ENCODE measurements around the gene AP1M1. TPM values are rescaled to one million over a fixed set of nuclear protein-coding genes. Genes with fewer than 3 reads are reported as not detected.

Gene AP1M1
- total and polyA plus RNA-seq, 2 of the 4 experiments (the other 2 are of a cell fraction), result 85.1 to 99.1 TPM

GRCh38 chr19:16265890-16266585 is 68.3 kb downstream of the AP1M1 start:
- no peak overlapping the region for H2BK20ac ChIP-seq (ENCODE audit: low read depth, low read length)
- H4K91ac ChIP-seq (ENCODE audit: insufficient read depth, low read depth, low read length), result no peak overlapping the region
- intact Hi-C loops (cut with micrococcal nuclease) (no loop called here), in situ Hi-C loops (cut with MboI; ENCODE audit: low sequenced_read_pairs) (no loop called here), dilution Hi-C loops (cut with HindIII; ENCODE audit: low sequenced_read_pairs, unreplicated experiment) (no loop called here)
- peaks cover 43% of the 10 kb centered on the region for H3K27me3 ChIP-seq (ENCODE audit: control insufficient read depth, insufficient read depth, low read length)
- POLR2A ChIA-PET (ENCODE audit: unreplicated experiment), result no interaction called here
- H2AFZ ChIP-seq (replicated peaks; ENCODE audit: low read length, poor library complexity), result peak overlapping the region; percentile 26
- H3K9me3 ChIP-seq (ENCODE audit: control insufficient read depth, insufficient read depth, low read length), result peaks cover 7% of the 10 kb centered on the region
- no peak overlapping the region for H3K14ac ChIP-seq (replicated peaks; ENCODE audit: low read depth, low read length)
- H3K4ac ChIP-seq (ENCODE audit: low read depth, low read length), result no peak overlapping the region
- H3K18ac ChIP-seq (ENCODE audit: low read depth, low read length), result no peak overlapping the region
- no peak overlapping the region for H2BK5ac ChIP-seq (ENCODE audit: low read depth, low read length, poor library complexity, severe bottlenecking)
- H3K27ac ChIP-seq (ENCODE audit: insufficient read depth, low read length), result no peak overlapping the region
- no peak overlapping the region for H2AK9ac ChIP-seq (replicated peaks; ENCODE audit: low read depth, low read length, poor library complexity)
- no peak overlapping the region for H3K4me2 ChIP-seq (ENCODE audit: low read depth, low read length)
- no peak overlapping the region for H3K4me3 ChIP-seq (ENCODE audit: insufficient read depth, low read depth, low read length)
- H3K9me1 ChIP-seq (ENCODE audit: insufficient read depth, low read length), result no peaks in the 10 kb centered on the region
- H4K20me1 ChIP-seq (ENCODE audit: insufficient read depth, low read length), result no peaks in the 10 kb centered on the region
- no peak overlapping the region for H3K9ac ChIP-seq (ENCODE audit: low read depth, low read length)
- no peak overlapping the region for H3K56ac ChIP-seq (ENCODE audit: extremely low read depth, insufficient read depth, low read length)
- H2AK5ac ChIP-seq (ENCODE audit: low read depth, low read length), result no peak overlapping the region
- no peak overlapping the region for H4K8ac ChIP-seq (ENCODE audit: low read depth in 2 of 2, low read length in 2 of 2)
- no peak overlapping the region for H2BK120ac ChIP-seq (ENCODE audit: low read depth, low read length)
- 90% methylated on average over 4 of the region's 14 CpGs; no CpG with 5 or more reads in 1 of the 2 experiments for WGBS, 2 experiments (ENCODE audit: extremely low coverage in 2 of 2, insufficient read length in 1 of 2)
- TF ChIP-seq MAZ (IDR thresholded peaks at IDR 0.05; ENCODE audit: borderline replicate concordance, low read depth, low read length), result no peak
- TF ChIP-seq MXI1 (IDR thresholded peaks at IDR 0.05; ENCODE audit: borderline replicate concordance, low read depth, low read length), result no peak
- no peak for TF ChIP-seq MAFK (IDR thresholded peaks at IDR 0.05; ENCODE audit: low read depth, low read length)
- TF ChIP-seq USF2 (IDR thresholded peaks at IDR 0.05; ENCODE audit: low read depth, low read length), result no peak
- TF ChIP-seq BHLHE40 (IDR thresholded peaks at IDR 0.05; ENCODE audit: low read depth, low read length), result no peak
- no peak for TF ChIP-seq SMC3 (IDR thresholded peaks at IDR 0.05; ENCODE audit: low read depth, low read length)
- no peak for TF ChIP-seq RAD21 (IDR thresholded peaks at IDR 0.05; ENCODE audit: low read length)
- no peak for TF ChIP-seq RFX5 (IDR thresholded peaks at IDR 0.05; ENCODE audit: low read depth, low read length)
- no peak for TF ChIP-seq NFE2L2 (IDR thresholded peaks at IDR 0.05; ENCODE audit: low read depth, low read length)
- TF ChIP-seq POLR2A (IDR thresholded peaks at IDR 0.05; ENCODE audit: low read depth, low read length), result no peak
- no peak for TF ChIP-seq CTCF (conservative IDR thresholded peaks at IDR 0.05; ENCODE audit: low read depth, low read length)
- no peak for TF ChIP-seq ELK1 (IDR thresholded peaks at IDR 0.05; ENCODE audit: borderline replicate concordance, low read depth, low read length)
- no peak for TF ChIP-seq RCOR1 (IDR thresholded peaks at IDR 0.05; ENCODE audit: insufficient replicate concordance, low read length)
- TF ChIP-seq CEBPB (IDR thresholded peaks at IDR 0.05; ENCODE audit: low read depth, low read length), result no peak
- no peak for TF ChIP-seq CHD1 (IDR thresholded peaks at IDR 0.05; ENCODE audit: low read depth, low read length)
- TF ChIP-seq FOS (IDR thresholded peaks at IDR 0.05; ENCODE audit: low read depth, low read length), result no peak
- H2BK15ac ChIP-seq (ENCODE audit: low read depth, low read length), result no peak overlapping the region
- H4K5ac ChIP-seq (ENCODE audit: low read depth, low read length), result no peak overlapping the region
- H3K79me1 ChIP-seq (ENCODE audit: low read depth in 1 of 2, low read length in 2 of 2), result no peaks in the 10 kb centered on the region
- DNase-seq (no peak), ATAC-seq (ENCODE audit: low read depth) (no peak)
- no peaks in the 10 kb centered on the region for H3K36me3 ChIP-seq (ENCODE audit: control insufficient read depth, insufficient read depth, low read length)
- H3K23ac ChIP-seq (ENCODE audit: low read depth, low read length), result no peak overlapping the region
- CTCF ChIA-PET, result no interaction called here
- no peaks in the 10 kb centered on the region for H3K4me1 ChIP-seq (ENCODE audit: control insufficient read depth, insufficient read depth, low read length)
- no TSS peak for BruUV-seq (replicated peaks)

Measured in IMR-90 (cell line).